Small intestine (tissue), 7 donors: ENCODE measurements around the gene BRMS1. TPM values are rescaled to one million over a fixed set of nuclear protein-coding genes. Genes with fewer than 3 reads are reported as not detected.
A peak's percentile ranks its signal among the peaks of the same experiment; 100 is the strongest.

Experiments
- DNase-seq, 2 donors: peaks; one replicate each; pipeline versions ENCODE4 v3.0.0 to v3.0.0-alpha.2; 2013
- FAIRE-seq: peaks from 2 replicates; lab custom pipeline; 2012; peaks lifted over from hg19 to GRCh38; lab: Jason Lieb, UNC
- H3K27ac ChIP-seq, 3 donors: one replicate each; pipeline ENCODE4 v1.5.1; 2013; ENCODE audit warnings: low read length in 2 of 3, mild to moderate bottlenecking in 2 of 3, control low read depth in 1 of 3, inconsistent platforms in 1 of 3, low read depth in 1 of 3, moderate library complexity in 1 of 3
- H3K27me3 ChIP-seq, 3 donors: one replicate each; pipeline ENCODE4 v1.6.1; 2013; ENCODE audit warnings: low read length in 3 of 3, inconsistent platforms in 1 of 3; ENCODE audit not compliant: control insufficient read depth in 3 of 3, insufficient read depth in 3 of 3
- H3K36me3 ChIP-seq, 3 donors: one replicate each; pipeline ENCODE4 v1.6.1; 2013; ENCODE audit warnings: low read length in 3 of 3, inconsistent platforms in 1 of 3, low read depth in 1 of 3, mild to moderate bottlenecking in 1 of 3, moderate library complexity in 1 of 3; ENCODE audit not compliant: control insufficient read depth in 3 of 3, insufficient read depth in 2 of 3
- H3K4me1 ChIP-seq, 3 donors: one replicate each; pipeline ENCODE4 v1.6.1; 2013; ENCODE audit warnings: low read length in 2 of 3, inconsistent platforms in 1 of 3, low read depth in 1 of 3, mild to moderate bottlenecking in 1 of 3, moderate library complexity in 1 of 3; ENCODE audit not compliant: control insufficient read depth in 3 of 3, insufficient read depth in 2 of 3
- H3K4me3 ChIP-seq, 3 donors: one replicate each; pipeline ENCODE4 v1.5.1; 2013; ENCODE audit warnings: low read length in 3 of 3, control low read depth in 1 of 3, inconsistent platforms in 1 of 3, low read depth in 1 of 3, mild to moderate bottlenecking in 1 of 3, moderate library complexity in 1 of 3
- H3K9me3 ChIP-seq, 2 donors: one replicate each; pipeline ENCODE4 v1.6.1; 2013; ENCODE audit warnings: low read depth in 1 of 2, low read length in 1 of 2; ENCODE audit not compliant: control insufficient read depth in 2 of 2, insufficient read depth in 1 of 2
- WGBS, 3 donors: extraction: QIAGEN DNeasy Blood & Tissue Kit; methylation state at CpG; one replicate each; pipeline ENCODE4 v1.1.7; 2013; 5-methylcytosine and 5-hydroxymethylcytosine counted together
- polyA plus RNA-seq, 4 donors: library from polyadenylated mRNA; stranded (reverse) in 3 of 4; unstranded in 1 of 4; fragments of 200-250 nt in 3 of 4; fragments of 120-200 nt in 1 of 4; gene quantifications; one replicate each; pipeline versions ENCODE4 v1.2.1 to v1.2.3, GENCODE V29; 2013
- donor health status: healthy with polysubstance abuse.
- donor health status: control.
- donor health status: control.
- donor health status: Bipolar disorder and iron deficiency.
- donor health status: healthy.

The BRMS1 gene
- polyA plus RNA-seq, 4 donors = 33.5 to 77.5 (median 72.7) TPM

GRCh38 chr11:66341502-66342126 lies 3.3 kb downstream of the BRMS1 start:
- 95 to 97% (median 96%) methylated on average over 21 of the region's 21 CpGs for WGBS, 3 donors

GRCh38 chr11:66340596-66341501 lies 4.1 kb downstream of the BRMS1 start:
- FAIRE-seq (no peak), DNase-seq (no peak)
- Histone ChIP-seq H3K27me3 (no peaks in the 10 kb centered on the region), H3K27ac (no peak overlapping the region), H3K36me3 (peaks cover 8 to 66% (median 9%) of the 10 kb centered on the region in 3 donors), H3K4me3 (no peak overlapping the region), H3K9me3 (no peaks in the 10 kb centered on the region), H3K4me1 (peaks cover 0 to 22% (median 2%) of the 10 kb centered on the region in 3 donors)
- WGBS, 3 donors = 92 to 94% (median 93%) methylated on average over 27 to 28 of the region's 28 CpGs

More at GRCh38 chr11:66341502-66342126, 3.3 kb downstream of the BRMS1 start:
- no peak for FAIRE-seq
- DNase-seq = no peak
- Histone ChIP-seq H3K27ac (no peak overlapping the region), H3K4me1 (peaks cover 3 to 22% (median 5%) of the 10 kb centered on the region in 3 donors), H3K27me3 (no peaks in the 10 kb centered on the region), H3K36me3 (peaks cover 8 to 66% (median 9%) of the 10 kb centered on the region in 3 donors), H3K4me3 (no peak overlapping the region), H3K9me3 (no peaks in the 10 kb centered on the region)

- peaks cover 8 to 63% (median 9%) of the 10 kb centered on the region in 3 donors for H3K36me3 ChIP-seq
- FAIRE-seq = no peak
- 79 to 85% (median 83%) methylated on average over 14 of the region's 14 CpGs for WGBS, 3 donors
- no peak overlapping the region for H3K27ac ChIP-seq
- no peaks in the 10 kb centered on the region for H3K9me3 ChIP-seq
- no peaks in the 10 kb centered on the region for H3K27me3 ChIP-seq
- no peak overlapping the region for H3K4me3 ChIP-seq
- peaks cover 0 to 22% (median 0%) of the 10 kb centered on the region in 3 donors for H3K4me1 ChIP-seq
- no peak for DNase-seq
Observed at GRCh38 chr11:66339686-66340483, 5.0 kb downstream of the BRMS1 start.

- H3K27ac ChIP-seq = no peak overlapping the region
- no peaks in the 10 kb centered on the region for H3K27me3 ChIP-seq
- peaks cover 8 to 68% (median 9%) of the 10 kb centered on the region in 3 donors for H3K36me3 ChIP-seq
- 90 to 93% (median 91%) methylated on average over 6 of the region's 6 CpGs for WGBS, 3 donors
- DNase-seq (no peak), FAIRE-seq (no peak)
- peaks cover 0 to 21% (median 0%) of the 10 kb centered on the region in 3 donors for H3K4me1 ChIP-seq
- no peak overlapping the region for H3K4me3 ChIP-seq
- no peaks in the 10 kb centered on the region for H3K9me3 ChIP-seq
Observed at GRCh38 chr11:66339162-66339675, 5.7 kb downstream of the BRMS1 start.

GRCh38 chr11:66338276-66339161 lies 6.4 kb downstream of the BRMS1 start:
- no peak overlapping the region for H3K27ac ChIP-seq
- DNase-seq = no peak
- H3K4me3 ChIP-seq = no peak overlapping the region
- FAIRE-seq = no peak
- H3K9me3 ChIP-seq = no peaks in the 10 kb centered on the region
- H3K4me1 ChIP-seq = peaks cover 0 to 17% (median 0%) of the 10 kb centered on the region in 3 donors
- H3K36me3 ChIP-seq = peaks cover 8 to 71% (median 9%) of the 10 kb centered on the region in 3 donors
- 82 to 88% (median 82%) methylated on average over 16 to 17 of the region's 17 CpGs for WGBS, 3 donors
- H3K27me3 ChIP-seq = no peaks in the 10 kb centered on the region

- Histone ChIP-seq H3K27ac (peak overlapping the region in 1 of 3 donors; percentile 86), H3K9me3 (no peaks in the 10 kb centered on the region), H3K4me3 (no peak overlapping the region), H3K27me3 (no peaks in the 10 kb centered on the region), H3K4me1 (peaks cover 0 to 17% (median 0%) of the 10 kb centered on the region in 3 donors), H3K36me3 (peaks cover 8 to 77% (median 9%) of the 10 kb centered on the region in 3 donors)
- 58 to 62% (median 60%) methylated on average over 17 to 18 of the region's 18 CpGs for WGBS, 3 donors
- FAIRE-seq = no peak
- no peak for DNase-seq
Observed at GRCh38 chr11:66337103-66337899, 7.6 kb downstream of the BRMS1 start.
